Activated naive CD4-positive, alpha-beta T cell (primary cell): ENCODE measurements around the gene MAPK10.
"Not testable (repeated sequence)": the region's sequence is repeated elsewhere in the genome, so short reads cannot be mapped to it uniquely, and the experiment has no call there.

Source experiments
- DNase-seq, 4 experiments: peaks; one replicate each; lab custom pipeline; 2025; lab: John Stamatoyannopoulos, UW

The MAPK10 gene

DNA sequence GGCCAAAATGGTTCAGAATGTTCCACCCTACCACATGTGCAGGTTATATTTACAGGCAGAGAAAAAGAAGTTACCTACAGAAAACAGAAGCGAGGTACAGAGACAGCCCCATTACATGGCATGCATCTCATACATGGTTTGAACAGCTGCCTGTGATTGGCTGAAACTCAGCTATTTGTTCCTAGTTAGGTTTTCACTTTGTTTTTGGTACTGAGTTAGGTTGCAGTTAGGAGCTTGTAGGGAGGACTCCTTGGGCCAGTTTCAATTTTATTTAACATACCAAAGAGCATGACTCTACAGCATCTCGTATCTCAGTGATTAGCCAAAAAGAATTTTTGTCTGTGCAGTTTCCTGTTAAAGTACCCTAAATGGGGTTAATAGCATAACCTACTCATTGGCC, 392.0 kb downstream of the MAPK10 start:
- DNase-seq, result no peak

DNA sequence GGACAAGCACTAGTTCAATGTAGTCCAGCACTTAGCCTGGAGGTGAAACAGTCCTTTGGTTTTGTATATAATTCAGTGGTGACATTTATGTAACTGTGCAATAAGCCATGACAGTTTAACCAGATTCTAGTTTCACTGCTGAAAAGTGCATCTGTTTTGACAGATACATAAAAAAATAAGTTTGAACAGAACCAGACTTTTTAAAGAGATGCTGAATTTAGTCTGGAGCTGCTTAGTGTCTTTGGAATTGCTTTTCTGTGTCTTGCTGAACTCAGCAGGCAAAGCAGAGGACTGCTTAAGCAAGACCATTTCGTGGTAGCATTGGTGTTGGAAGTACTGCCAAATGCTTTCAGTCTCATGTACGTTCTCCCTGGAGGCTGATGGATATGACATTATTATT, 393.5 kb downstream of the MAPK10 start:
- DNase-seq, result no peak

DNA sequence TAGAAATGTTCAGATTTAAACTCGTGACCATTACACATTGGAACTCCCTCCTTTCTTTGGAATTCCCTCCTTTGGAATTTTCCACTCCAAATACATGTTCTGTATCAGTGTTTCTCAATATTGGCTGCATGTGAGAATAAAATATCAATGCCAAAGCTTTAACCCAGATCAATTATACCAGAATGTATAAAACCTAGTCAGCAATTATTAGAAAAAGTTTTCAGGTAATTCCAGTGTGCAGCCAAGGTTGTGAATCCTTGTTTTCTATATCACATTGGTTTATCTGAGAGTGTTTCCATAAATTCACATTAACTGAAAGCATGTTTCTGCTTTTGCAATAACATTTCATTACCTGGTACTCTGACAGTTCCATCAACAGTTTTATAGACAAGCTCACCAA, 394.3 kb downstream of the MAPK10 start:
- DNase-seq, result no peak

DNA sequence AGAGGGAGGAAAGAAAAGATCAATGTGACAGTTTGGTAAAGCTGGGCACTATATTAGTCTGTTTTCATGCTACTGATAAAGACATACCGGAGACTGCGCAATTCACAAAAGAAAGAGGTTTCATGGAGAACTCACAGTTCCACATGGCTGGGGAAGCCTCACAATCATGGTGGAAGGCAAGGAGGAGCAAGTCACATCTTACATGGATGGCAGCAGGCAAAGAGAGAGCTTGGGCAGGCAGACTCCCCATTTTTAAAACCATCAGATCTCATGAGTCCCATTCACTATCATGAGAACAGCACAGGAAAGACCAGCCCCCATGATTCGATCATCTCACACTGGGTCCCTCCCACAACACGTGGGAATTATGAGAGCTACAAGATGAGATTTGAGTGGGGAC, 394.8 kb downstream of the MAPK10 start:
- DNase-seq, result not testable (repeated sequence)

DNA sequence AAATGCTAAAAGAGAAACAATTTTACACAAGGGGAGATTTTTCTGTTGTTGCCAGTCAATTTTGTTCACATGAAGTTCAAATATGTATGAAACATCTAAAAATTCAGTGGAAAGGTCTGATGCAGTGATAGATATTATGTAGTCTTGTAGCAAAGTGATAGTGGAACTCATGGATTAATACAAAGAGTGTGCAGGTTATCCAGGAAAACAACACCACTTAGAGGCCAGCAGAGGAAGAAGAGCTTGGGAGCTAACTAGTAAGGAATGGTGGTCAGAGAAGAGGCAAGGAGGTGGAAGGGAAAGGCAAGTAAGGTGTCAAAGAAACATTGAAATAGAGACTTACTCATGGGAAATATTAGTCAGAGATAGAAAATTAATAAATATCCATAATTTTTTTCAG, 395.6 kb downstream of the MAPK10 start:
- DNase-seq, result no peak

DNA sequence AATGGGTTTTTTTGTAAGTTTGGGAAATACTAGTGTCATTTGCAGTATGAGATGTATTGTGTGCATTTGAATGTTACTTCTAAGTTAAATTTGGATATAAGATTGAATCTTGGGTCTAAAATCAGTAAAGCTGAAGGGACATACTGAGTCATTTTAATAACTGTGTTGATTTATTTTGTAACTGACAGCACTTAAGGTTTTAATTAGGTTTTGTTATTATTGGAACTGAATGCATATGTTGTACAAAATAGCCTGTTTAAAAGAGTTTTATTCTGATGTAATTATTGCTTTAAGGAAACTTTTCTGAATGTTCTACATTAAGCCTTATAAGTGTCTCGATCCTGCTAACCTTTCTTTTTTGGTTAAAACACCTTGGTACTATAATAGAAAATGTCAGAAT, 396.6 kb downstream of the MAPK10 start:
- DNase-seq, result no peak

DNA sequence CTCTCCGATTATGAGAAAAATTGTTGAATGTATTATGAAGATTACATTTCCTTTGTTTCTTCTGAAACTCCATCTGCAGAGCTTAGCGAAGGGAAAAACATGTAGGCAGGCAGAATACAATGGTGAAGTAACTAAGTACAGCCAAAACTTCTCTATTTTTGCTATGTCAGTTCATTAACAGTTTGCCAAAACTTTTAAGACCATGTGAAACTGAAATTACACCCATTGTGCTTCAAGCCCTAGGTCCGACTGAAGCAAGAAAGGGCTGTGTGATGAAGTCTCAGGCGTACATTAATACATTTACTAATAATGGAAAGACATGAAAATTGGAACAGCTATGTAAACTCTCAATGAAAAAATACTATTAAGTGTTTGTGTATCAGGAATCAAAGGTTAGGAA, 398.0 kb downstream of the MAPK10 start:
- DNase-seq, result no peak

DNA sequence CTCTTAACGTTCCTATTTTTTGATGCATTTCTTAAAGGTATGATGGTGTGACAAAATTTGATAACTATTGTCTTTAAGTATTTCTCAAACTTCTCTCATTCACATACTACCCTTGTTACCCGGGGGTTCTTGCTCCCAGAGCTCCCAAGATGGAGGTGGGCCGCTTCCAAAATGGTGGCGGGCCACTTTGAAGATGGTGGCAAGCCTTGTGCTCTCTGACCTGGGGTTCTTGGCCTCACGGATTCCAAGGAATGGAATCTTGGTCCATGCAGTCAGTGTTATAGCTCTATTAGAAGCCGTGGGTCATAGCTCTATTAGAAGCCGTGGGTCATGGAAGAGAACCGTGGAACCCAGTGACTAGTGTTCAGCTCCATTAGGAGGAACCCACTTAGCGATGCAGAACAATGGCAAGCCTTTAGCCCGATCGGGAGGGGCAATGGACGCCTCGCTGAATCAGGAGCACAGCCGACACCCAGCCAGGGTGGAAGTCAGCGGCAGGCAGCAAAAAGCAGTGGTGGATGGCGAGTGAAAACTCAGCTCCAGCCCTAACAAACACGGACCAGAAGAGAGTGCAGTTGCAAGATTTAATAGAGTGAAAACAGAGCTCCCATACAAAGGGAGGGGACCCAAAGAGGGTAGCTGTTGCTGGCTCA, 403.4 kb downstream of the MAPK10 start:
- DNase-seq, result no peak

DNA sequence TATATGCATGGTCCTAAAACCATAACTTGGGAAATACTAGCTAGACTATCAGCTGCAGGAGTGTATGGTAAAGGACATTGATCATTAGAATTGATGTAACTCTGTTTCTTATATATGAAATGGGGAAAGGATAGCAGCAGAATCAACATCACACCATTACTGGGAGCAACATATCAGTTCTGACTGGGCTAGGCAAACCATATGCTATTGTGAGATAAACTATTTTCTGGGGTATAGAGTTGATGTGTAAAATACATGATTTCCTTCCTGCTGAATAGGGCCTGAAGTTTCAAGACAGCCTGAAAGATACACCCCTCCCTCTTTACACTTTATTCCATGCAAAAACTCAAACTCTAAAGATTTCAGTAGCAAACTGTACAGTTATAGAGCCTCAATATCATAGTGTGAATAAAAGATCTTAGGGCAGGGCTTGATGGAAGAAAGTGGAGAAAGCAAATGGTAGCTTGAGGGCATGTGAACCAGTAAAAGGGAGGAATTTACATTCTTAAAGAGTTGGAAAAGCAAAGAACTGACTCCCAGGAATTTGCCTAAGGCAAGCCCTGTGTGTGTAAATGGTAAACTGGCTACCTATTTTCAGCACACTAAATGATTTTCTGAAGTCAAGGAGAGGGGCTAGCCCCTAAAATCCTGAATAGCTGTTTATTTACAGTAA, 404.1 kb downstream of the MAPK10 start:
- no peak for DNase-seq

DNA sequence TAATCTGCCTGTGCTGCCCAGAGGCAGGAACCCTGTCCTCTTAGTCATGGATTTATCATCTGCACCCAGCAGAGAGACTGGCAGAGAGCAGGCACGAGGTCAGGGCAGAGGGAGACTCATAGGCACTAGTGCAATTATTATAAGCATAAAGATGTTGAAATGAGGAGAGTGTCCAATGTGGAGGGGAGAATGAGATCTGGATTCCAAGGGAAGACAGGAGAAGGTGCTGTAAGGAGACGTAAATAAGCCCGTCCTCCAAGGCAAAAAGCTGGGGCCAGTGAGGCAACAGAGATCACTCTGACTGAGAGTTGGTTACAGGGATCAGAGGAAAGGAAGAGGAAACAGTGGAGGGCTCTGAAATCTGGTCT, 406.2 kb downstream of the MAPK10 start:
- DNase-seq, result no peak

DNA sequence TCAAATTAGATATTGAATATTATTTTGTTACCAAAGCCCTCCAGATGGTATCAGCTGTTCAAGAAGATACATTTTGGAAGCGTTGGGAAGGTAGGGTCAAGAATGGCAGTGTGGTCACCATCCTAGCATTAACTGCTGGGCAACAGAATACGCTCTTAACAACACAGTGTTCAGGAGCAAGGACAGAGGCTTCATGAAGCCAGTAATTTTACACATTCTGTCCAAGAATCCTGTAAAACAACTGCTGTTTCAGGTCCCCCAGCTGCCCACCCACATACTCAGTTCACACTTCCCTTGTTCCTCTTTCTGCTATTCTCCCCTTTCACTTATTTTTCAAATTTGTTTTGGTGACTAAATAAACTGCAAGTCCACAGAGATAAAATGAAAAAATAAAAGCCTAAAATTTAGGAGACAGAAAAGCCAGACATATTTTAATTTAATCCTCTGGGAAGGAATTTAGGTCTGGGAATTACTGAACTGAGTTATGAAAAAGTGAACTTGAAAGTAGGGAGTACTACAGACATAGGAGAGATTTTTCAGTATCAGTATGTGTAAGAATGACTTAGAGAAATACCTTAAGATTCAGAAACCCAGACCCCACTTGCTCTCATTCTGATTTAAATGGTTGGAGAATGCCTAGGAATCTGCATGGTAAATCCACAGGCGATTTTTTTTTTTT, 406.7 kb downstream of the MAPK10 start:
- DNase-seq, result no peak

DNA sequence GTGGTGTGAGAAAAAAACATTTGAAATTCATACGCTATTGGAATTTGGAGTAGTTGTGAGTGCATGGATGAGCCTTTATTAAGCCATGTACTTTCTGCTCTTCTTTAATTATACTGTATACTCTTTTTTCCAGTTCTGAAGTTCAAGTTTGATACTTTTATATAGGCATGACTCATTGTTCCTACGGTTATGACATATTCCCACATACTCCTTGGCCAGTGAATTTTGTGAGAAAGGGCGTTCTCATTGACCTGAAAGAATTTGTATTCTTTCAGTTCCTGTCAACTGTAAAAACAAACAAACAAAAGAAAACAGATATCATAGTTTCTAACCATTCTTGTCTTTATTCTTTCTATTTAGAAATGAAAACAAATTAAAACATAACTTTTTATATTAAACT, 407.3 kb downstream of the MAPK10 start:
- DNase-seq, result no peak

DNA sequence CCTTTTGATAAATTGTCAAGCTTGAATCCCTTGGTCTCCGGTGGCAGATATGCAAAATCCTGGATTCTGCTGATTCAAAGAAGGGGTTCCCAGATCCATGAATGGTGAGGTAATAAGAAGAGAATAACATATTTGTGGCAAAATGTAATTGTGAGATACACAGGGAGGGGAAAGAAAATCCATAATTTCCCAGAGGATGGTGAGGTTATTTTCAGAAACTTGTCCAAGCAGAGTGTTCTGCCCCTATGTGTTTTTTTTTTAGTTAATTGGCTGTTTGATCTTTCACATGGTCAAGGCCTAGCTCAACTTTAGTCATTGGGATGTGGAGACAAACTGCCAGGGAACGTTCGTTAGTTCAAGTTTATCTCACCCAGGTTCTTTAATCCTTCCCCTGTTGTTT, 408.8 kb downstream of the MAPK10 start:
- DNase-seq, result no peak

DNA sequence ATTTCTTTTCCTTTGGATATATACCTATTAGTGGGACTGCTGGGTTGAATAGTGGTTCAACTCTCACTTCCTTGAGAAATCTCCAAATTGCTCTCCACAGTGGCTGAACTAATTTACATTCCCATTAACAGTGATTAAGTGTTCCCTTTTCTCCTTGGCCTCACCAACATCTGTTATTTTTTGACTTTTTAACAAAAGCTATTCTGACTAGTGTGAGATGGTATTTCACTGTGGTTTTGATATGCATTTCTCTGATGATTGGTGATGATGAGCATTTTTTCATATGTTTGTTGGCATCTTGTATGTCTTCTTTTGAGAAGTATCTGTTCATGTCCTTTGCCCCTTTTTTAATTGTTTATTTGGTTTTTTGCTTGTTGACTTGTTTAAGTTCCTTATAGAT, 413.0 kb downstream of the MAPK10 start:
- DNase-seq, result no peak

DNA sequence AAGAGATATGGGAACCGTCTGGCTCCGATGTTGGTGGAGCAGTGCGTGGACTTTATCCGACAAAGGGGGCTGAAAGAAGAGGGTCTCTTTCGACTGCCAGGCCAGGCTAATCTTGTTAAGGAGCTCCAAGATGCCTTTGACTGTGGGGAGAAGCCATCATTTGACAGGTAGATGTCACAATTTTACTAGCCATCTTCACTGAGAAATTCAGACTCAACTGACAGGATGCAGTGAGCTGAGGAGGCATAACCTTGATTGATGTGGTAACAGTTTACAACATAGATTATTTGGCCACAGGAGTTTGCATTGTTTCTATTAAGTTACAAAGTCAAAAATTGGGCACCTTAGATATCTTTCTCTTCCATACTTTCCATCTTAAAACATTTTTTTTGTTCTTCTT, 417.7 kb downstream of the MAPK10 start:
- no peak for DNase-seq

DNA sequence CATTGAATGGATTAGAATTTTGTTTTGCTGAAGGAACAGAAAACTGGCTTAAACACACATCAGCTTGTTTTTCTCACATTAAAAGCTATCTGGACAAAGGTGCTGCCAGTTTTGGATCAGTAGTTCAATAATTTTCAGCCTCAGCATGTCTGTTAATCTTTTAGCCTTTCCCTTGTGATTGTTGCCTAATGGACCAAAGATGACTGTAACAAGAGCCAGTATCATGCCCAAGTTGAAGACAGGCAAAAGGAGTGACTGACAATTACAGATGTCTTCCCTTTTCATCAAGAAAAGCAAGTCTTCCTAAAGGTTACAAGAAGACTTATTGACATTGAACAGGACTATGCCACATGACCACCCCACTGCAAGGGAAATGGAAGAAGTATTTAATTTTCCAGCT, 419.7 kb downstream of the MAPK10 start:
- no peak for DNase-seq
